PFSK-1 (cell line): ENCODE results near the gene PHACTR3.

Source experiments
- FOXP2 ChIP-seq: optimal IDR thresholded peaks from 2 replicates; pipeline ENCODE3; 2011; ENCODE audit warnings: borderline replicate concordance, control low read depth, inconsistent platforms; ENCODE audit not compliant: insufficient read depth; ENCODE audit errors: extremely low read length, extremely low read depth
- POLR2AphosphoS5 ChIP-seq: IDR thresholded peaks from 2 replicates; pipeline ENCODE4 v1.6.1; 2012; ENCODE audit warnings: low read depth, mild to moderate bottlenecking, control low read depth, low read length, moderate library complexity
- REST ChIP-seq, 2 experiments: IDR thresholded peaks; 2 replicates each; pipeline versions ENCODE4 v1.6.1 to v1.8.0; 2011 to 2012; ENCODE audit warnings: low read depth in 2 of 2, low read length in 2 of 2, control low read depth in 1 of 2, inconsistent platforms in 1 of 2, mild to moderate bottlenecking in 1 of 2, moderate library complexity in 1 of 2; ENCODE audit not compliant: insufficient read depth in 1 of 2
- SIN3A ChIP-seq: IDR thresholded peaks from 2 replicates; pipeline ENCODE4 v1.6.1; 2012; ENCODE audit warnings: mild to moderate bottlenecking, low read length, moderate library complexity, borderline replicate concordance; ENCODE audit not compliant: insufficient read depth
- TAF1 ChIP-seq: IDR thresholded peaks from 2 replicates; pipeline ENCODE4 v1.6.1; 2012; ENCODE audit warnings: low read length, control low read depth, borderline replicate concordance; ENCODE audit not compliant: insufficient read depth

The PHACTR3 gene

GRCh38 chr20:59571551-59572314, 32.6 kb upstream of the PHACTR3 start:
- no peak for TF ChIP-seq TAF1

- TF ChIP-seq POLR2AphosphoS5 (no peak), TAF1 (no peak), REST (IDR thresholded peaks at IDR 0.05; ENCODE audit: insufficient read depth in 1 of 2, low read depth in 2 of 2, low read length in 2 of 2) (no peak), FOXP2 (no peak), SIN3A (no peak)
Measured at GRCh38 chr20:59572515-59572914, 31.8 kb upstream of the PHACTR3 start.

GRCh38 chr20:59573837-59574236, 30.5 kb upstream of the PHACTR3 start:
- TF ChIP-seq SIN3A = no peak
- no peak for TF ChIP-seq TAF1
- no peak for TF ChIP-seq REST (IDR thresholded peaks at IDR 0.05; ENCODE audit: insufficient read depth in 1 of 2, low read depth in 2 of 2, low read length in 2 of 2)
- TF ChIP-seq POLR2AphosphoS5 = no peak
- TF ChIP-seq FOXP2 = no peak

GRCh38 chr20:59574308-59574707, 30.0 kb upstream of the PHACTR3 start:
- no peak for TF ChIP-seq FOXP2
- TF ChIP-seq POLR2AphosphoS5 = no peak
- TF ChIP-seq TAF1 = no peak
- TF ChIP-seq SIN3A = no peak
- TF ChIP-seq REST (IDR thresholded peaks at IDR 0.05; ENCODE audit: insufficient read depth in 1 of 2, low read depth in 2 of 2, low read length in 2 of 2) = no peak

- TF ChIP-seq TAF1 = no peak
- no peak for TF ChIP-seq POLR2AphosphoS5
- TF ChIP-seq SIN3A = no peak
- TF ChIP-seq FOXP2 = no peak
- no peak for TF ChIP-seq REST (IDR thresholded peaks at IDR 0.05; ENCODE audit: insufficient read depth in 1 of 2, low read depth in 2 of 2, low read length in 2 of 2)
Measured at GRCh38 chr20:59575216-59575615, 29.1 kb upstream of the PHACTR3 start.
